Ovary (tissue), 3 donors: Measurements from ENCODE around the gene TSPAN32.
A peak's percentile ranks its signal among the peaks of the same experiment; 100 is the strongest.

ENCODE experiments used
- CTCF ChIP-seq, 3 donors: fragments of 450-650 bp in 2 of 3; fragments of 200-600 bp in 1 of 3; IDR thresholded peaks; one replicate each; pipeline versions ENCODE4 v1.5.1 to v1.8.0; 2016 to 2022; ENCODE audit warnings: antibody characterized with exemption in 3 of 3, mild to moderate bottlenecking in 1 of 3
- EP300 ChIP-seq: sonication (generic); formaldehyde crosslinking; IDR thresholded peaks from one replicate; pipeline ENCODE4 v1.6.1; 2017; ENCODE audit warnings: antibody characterized with exemption
- POLR2A ChIP-seq: fragments of 450-650 bp; IDR thresholded peaks from one replicate; pipeline ENCODE4 v1.6.1; 2017; ENCODE audit warnings: antibody characterized with exemption, mild to moderate bottlenecking, moderate library complexity
- donor health status: DM: no; HTN: no; CAD: no.

- TF ChIP-seq POLR2A: no peak
- peak; percentile 74 to 94 (median 89) for TF ChIP-seq CTCF (IDR thresholded peaks at IDR 0.05)
- no peak for TF ChIP-seq EP300
Observed at GRCh38 chr11:2305140-2305778, 3.4 kb downstream of the TSPAN32 start.
